IMR-90 (cell line): Measurements from ENCODE around the gene ASAP2. TPM values are rescaled to one million over a fixed set of nuclear protein-coding genes. Genes with fewer than 3 reads are reported as not detected.

Experiments
- ATAC-seq: fragments of 200-7000 bp; cut with Tn5 transposase; 2 replicates; pipeline ENCODE4 v1.9.1; 2020; ENCODE audit warnings: low read depth, mild to moderate bottlenecking, moderate library complexity
- BruUV-seq: library from RNA; stranded (reverse); fragments of 400-500 nt; replicated peaks from 2 replicates; lab custom pipeline; 2021; lab: Mats Ljungman, UMichigan
- CTCF ChIA-PET: fragments of 300-600 bp; formaldehyde crosslinking; extraction: SDS; loops from one replicate; lab custom pipeline; 2021; ENCODE audit warnings: antibody characterized with exemption; lab: Yijun Ruan, JAX
- POLR2A ChIA-PET: fragments of 300-600 bp; sonication (Branson Sonifier 250); formaldehyde crosslinking; loops from one replicate; lab custom pipeline; 2022; ENCODE audit warnings: antibody characterized with exemption; ENCODE audit not compliant: unreplicated experiment; lab: Charles Lee
- DNase-seq: peaks from one replicate; pipeline ENCODE4 v3.0.0; 2013
- H2AFZ ChIP-seq: replicated peaks from 2 replicates; pipeline ENCODE3; 2013; ENCODE audit warnings: low read length, mild to moderate bottlenecking; ENCODE audit not compliant: poor library complexity
- H2AK5ac ChIP-seq: 2 replicates; pipeline ENCODE4 v1.6.1; 2013; ENCODE audit warnings: low read depth, low read length, inconsistent platforms
- H2AK9ac ChIP-seq: replicated peaks from 2 replicates; pipeline ENCODE3; 2013; ENCODE audit warnings: mild to moderate bottlenecking, low read depth, low read length, moderate library complexity; ENCODE audit not compliant: poor library complexity
- H2BK120ac ChIP-seq: 2 replicates; pipeline ENCODE4 v1.6.1; 2013; ENCODE audit warnings: low read depth, low read length, inconsistent platforms
- H2BK15ac ChIP-seq: 3 replicates; pipeline ENCODE4 v1.6.1; 2013; ENCODE audit warnings: low read depth, low read length, inconsistent platforms
- H2BK20ac ChIP-seq: 2 replicates; pipeline ENCODE4 v1.6.1; 2013; ENCODE audit warnings: low read depth, mild to moderate bottlenecking, inconsistent platforms, low read length, moderate library complexity
- H2BK5ac ChIP-seq: 2 replicates; pipeline ENCODE4 v1.6.1; 2013; ENCODE audit warnings: mild to moderate bottlenecking, low read depth, low read length, inconsistent platforms; ENCODE audit not compliant: poor library complexity, severe bottlenecking
- H3K14ac ChIP-seq: replicated peaks from 2 replicates; pipeline ENCODE4 v1.6.1; 2013; ENCODE audit warnings: low read depth, low read length, inconsistent platforms
- H3K18ac ChIP-seq: 2 replicates; pipeline ENCODE4 v1.6.1; 2013; ENCODE audit warnings: low read depth, low read length, control low read depth
- H3K23ac ChIP-seq: 2 replicates; pipeline ENCODE4 v1.6.1; 2013; ENCODE audit warnings: low read depth, low read length, inconsistent platforms
- H3K27ac ChIP-seq: 2 replicates; pipeline ENCODE4 v1.5.1; 2013; ENCODE audit warnings: mild to moderate bottlenecking, control low read depth, low read length; ENCODE audit not compliant: insufficient read depth
- H3K27me3 ChIP-seq: 2 replicates; pipeline ENCODE4 v1.6.1; 2013; ENCODE audit warnings: low read length; ENCODE audit not compliant: control insufficient read depth, insufficient read depth
- H3K36me3 ChIP-seq: 2 replicates; pipeline ENCODE4 v1.6.1; 2013; ENCODE audit warnings: low read length, mixed read lengths; ENCODE audit not compliant: control insufficient read depth, insufficient read depth
- H3K4ac ChIP-seq: 2 replicates; pipeline ENCODE4 v1.6.1; 2013; ENCODE audit warnings: low read depth, low read length, inconsistent platforms
- H3K4me1 ChIP-seq: 2 replicates; pipeline ENCODE4 v1.6.1; 2013; ENCODE audit warnings: low read length, mixed read lengths; ENCODE audit not compliant: control insufficient read depth, insufficient read depth
- H3K4me2 ChIP-seq: 2 replicates; pipeline ENCODE4 v1.6.1; 2013; ENCODE audit warnings: low read depth, mild to moderate bottlenecking, control low read depth, low read length, moderate library complexity
- H3K4me3 ChIP-seq: 2 replicates; pipeline ENCODE4 v1.5.1; 2013; ENCODE audit warnings: low read depth, mild to moderate bottlenecking, control low read depth, low read length, moderate library complexity; ENCODE audit not compliant: insufficient read depth
- H3K56ac ChIP-seq: 2 replicates; pipeline ENCODE4 v1.6.1; 2013; ENCODE audit warnings: low read length, inconsistent platforms; ENCODE audit not compliant: insufficient read depth; ENCODE audit errors: extremely low read depth
- H3K79me1 ChIP-seq, 2 experiments: 2 replicates each; pipeline ENCODE4 v1.6.1; 2013; ENCODE audit warnings: low read length in 2 of 2, inconsistent platforms in 1 of 2, low read depth in 1 of 2
- H3K9ac ChIP-seq: 2 replicates; pipeline ENCODE4 v1.6.1; 2013; ENCODE audit warnings: low read depth, low read length, control low read depth
- H3K9me1 ChIP-seq: 2 replicates; pipeline ENCODE4 v1.6.1; 2013; ENCODE audit warnings: low read length, inconsistent platforms; ENCODE audit not compliant: insufficient read depth
- H3K9me3 ChIP-seq: 2 replicates; pipeline ENCODE4 v1.6.1; 2013; ENCODE audit warnings: low read length; ENCODE audit not compliant: control insufficient read depth, insufficient read depth
- H4K20me1 ChIP-seq: 2 replicates; pipeline ENCODE4 v1.6.1; 2013; ENCODE audit warnings: low read length, inconsistent platforms; ENCODE audit not compliant: insufficient read depth
- H4K5ac ChIP-seq: 2 replicates; pipeline ENCODE4 v1.6.1; 2013; ENCODE audit warnings: mild to moderate bottlenecking, low read depth, low read length, control low read depth
- H4K8ac ChIP-seq, 2 experiments: 2 replicates each; pipeline ENCODE4 v1.6.1; 2013; ENCODE audit warnings: low read depth in 2 of 2, low read length in 2 of 2, control low read depth in 1 of 2, inconsistent platforms in 1 of 2
- H4K91ac ChIP-seq: 2 replicates; pipeline ENCODE4 v1.6.1; 2013; ENCODE audit warnings: low read depth, low read length, inconsistent platforms; ENCODE audit not compliant: insufficient read depth
- BHLHE40 ChIP-seq: fragments of 150-350 bp; IDR thresholded peaks from 2 replicates; pipeline ENCODE4 v1.6.1; 2016; ENCODE audit warnings: mild to moderate bottlenecking, low read depth, low read length
- CEBPB ChIP-seq: IDR thresholded peaks from 2 replicates; pipeline ENCODE4 v1.6.1; 2012; ENCODE audit warnings: low read depth, low read length, improper control_type of control experiment
- CHD1 ChIP-seq: IDR thresholded peaks from 2 replicates; pipeline ENCODE4 v1.6.1; 2012; ENCODE audit warnings: low read depth, low read length, improper control_type of control experiment
- FOS ChIP-seq: fragments of 150-350 bp; IDR thresholded peaks from 2 replicates; pipeline ENCODE4 v1.6.1; 2016; ENCODE audit warnings: low read depth, low read length
- MAFK ChIP-seq: IDR thresholded peaks from 2 replicates; pipeline ENCODE4 v1.6.1; 2012; ENCODE audit warnings: low read depth, low read length, improper control_type of control experiment
- MAZ ChIP-seq: IDR thresholded peaks from 2 replicates; pipeline ENCODE4 v1.6.1; 2012; ENCODE audit warnings: low read depth, mild to moderate bottlenecking, low read length, improper control_type of control experiment, moderate library complexity, borderline replicate concordance
- MXI1 ChIP-seq: IDR thresholded peaks from 2 replicates; pipeline ENCODE4 v1.6.1; 2012; ENCODE audit warnings: low read depth, mild to moderate bottlenecking, low read length, moderate library complexity, borderline replicate concordance
- NFE2L2 ChIP-seq: fragments of 150-350 bp; IDR thresholded peaks from 2 replicates; pipeline ENCODE4 v1.6.1; 2016; ENCODE audit warnings: low read depth, mild to moderate bottlenecking, low read length
- POLR2A ChIP-seq: IDR thresholded peaks from 2 replicates; pipeline ENCODE4 v1.6.1; 2012; ENCODE audit warnings: mild to moderate bottlenecking, low read depth, low read length
- RAD21 ChIP-seq: IDR thresholded peaks from 2 replicates; pipeline ENCODE4 v1.6.1; 2012; ENCODE audit warnings: low read length, improper control_type of control experiment
- RCOR1 ChIP-seq: IDR thresholded peaks from 2 replicates; pipeline ENCODE4 v1.6.1; 2012; ENCODE audit warnings: mild to moderate bottlenecking, low read length, improper control_type of control experiment; ENCODE audit not compliant: insufficient replicate concordance
- RFX5 ChIP-seq: IDR thresholded peaks from 2 replicates; pipeline ENCODE4 v1.8.0; 2012; ENCODE audit warnings: low read depth, mild to moderate bottlenecking, low read length, moderate library complexity
- SMC3 ChIP-seq: fragments of 150-350 bp; IDR thresholded peaks from 2 replicates; pipeline ENCODE4 v1.6.1; 2016; ENCODE audit warnings: low read depth, mild to moderate bottlenecking, antibody characterized with exemption, low read length, moderate library complexity
- WGBS, 2 experiments: methylation state at CpG; one replicate each; pipeline versions ENCODE4 v1.1.5 to v1.1.7; 2013; ENCODE audit warnings: missing lambda C conversion rate in 2 of 2; ENCODE audit not compliant: insufficient read length in 1 of 2; ENCODE audit errors: extremely low coverage in 2 of 2; 5-methylcytosine and 5-hydroxymethylcytosine counted together
- dilution Hi-C: fragments of 300-500 bp; cut with HindIII; formaldehyde crosslinking; loops from one replicate; pipeline ENCODE4 v1.14.3; 2018; ENCODE audit warnings: low sequenced_read_pairs; ENCODE audit not compliant: unreplicated experiment
- in situ Hi-C: fragments of 300-500 bp; cut with MboI; formaldehyde crosslinking; loops from 3 replicates; pipeline ENCODE4 v1.14.3; 2019; ENCODE audit warnings: low sequenced_read_pairs, inconsistent platforms, mixed read lengths
- intact Hi-C: fragments of 100-400 bp; cut with micrococcal nuclease; formaldehyde crosslinking; loops from 2 replicates; pipeline ENCODE4 v1.10.0; 2022
- polyA plus RNA-seq, 3 experiments: library from polyadenylated mRNA; depleted of rRNA; stranded (reverse); fragments of >200 nt; gene quantifications; 2 replicates each; pipeline ENCODE4 v1.2.3, GENCODE V29; 2012; ENCODE audit warnings: low replicate concordance in 1 of 3
- total RNA-seq: library from RNA; depleted of rRNA; stranded (reverse); fragments of >200 nt; gene quantifications from 2 replicates; pipeline ENCODE4 v1.2.3, GENCODE V29; 2012
- TF ChIP-seq, protein P1 (sequence below): fragments of 150-350 bp; IDR thresholded peaks from 2 replicates; pipeline ENCODE4 v1.6.1; 2016; ENCODE audit warnings: low read depth, mild to moderate bottlenecking, low read length, moderate library complexity, borderline replicate concordance
- TF ChIP-seq, protein P2 (sequence below): fragments of 150-350 bp; IDR thresholded peaks from 2 replicates; pipeline ENCODE4 v1.6.1; 2017; ENCODE audit warnings: mild to moderate bottlenecking, antibody characterized with exemption, low read length, low read depth
- TF ChIP-seq, protein P3 (sequence below): conservative IDR thresholded peaks from 2 replicates; pipeline ENCODE4 v1.5.1; 2012; ENCODE audit warnings: mild to moderate bottlenecking, low read depth, low read length, improper control_type of control experiment

Gene ASAP2
- total and polyA plus RNA-seq, 2 of the 4 experiments (the other 2 are of a cell fraction) = 19.7 to 28.1 TPM

DNA sequence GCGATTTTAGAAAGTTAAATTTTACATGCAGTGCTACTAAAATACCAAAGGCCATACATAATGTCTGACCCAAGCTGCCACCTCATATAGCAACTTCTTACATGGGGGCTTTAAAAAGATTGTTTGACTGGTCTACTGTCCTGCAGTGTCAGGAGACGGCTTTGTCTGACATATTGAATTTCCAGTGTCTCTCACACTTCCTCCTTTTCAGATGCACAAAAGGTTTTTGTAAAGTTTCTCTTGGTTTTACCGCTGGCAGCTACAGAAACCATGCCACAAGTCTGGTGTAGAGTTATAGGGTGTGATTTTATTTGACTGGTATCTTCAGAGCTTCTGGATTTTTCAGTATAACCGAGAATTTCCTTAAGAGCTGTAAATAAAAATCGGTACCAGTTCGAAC is 1.1 kb upstream of the ASAP2 start:
- H2BK5ac ChIP-seq = no peak overlapping the region
- ChIA-PET POLR2A (no interaction called here), CTCF (interaction anchor here (0.6 to 1.4 kb wide), 5 partner anchors 13 to 166 kb away, joined by 3 to 5 read pairs (median 3); no protein-coding TSS in a partner anchor)
- no peak overlapping the region for H3K56ac ChIP-seq
- H4K5ac ChIP-seq = peak overlapping the region; percentile 76
- BruUV-seq = no TSS peak
- H2AFZ ChIP-seq = peak overlapping the region; percentile 95
- in situ Hi-C loops = loop anchor here (10.0 kb wide), 1 partner anchor 129 kb away; no protein-coding TSS in a partner anchor
- intact Hi-C loops = loop anchor here (5.0 kb wide), 3 partner anchors 82 to 217 kb away; partner anchors contain the start of genes CPSF3 and ITGB1BP1
- peaks cover 4% of the 10 kb centered on the region; the same call in 1 of the 2 replicates for H3K9me1 ChIP-seq
- H3K18ac ChIP-seq = no peak overlapping the region; the same call in 1 of the 2 replicates
- H2BK20ac ChIP-seq = no peak overlapping the region
- no peak overlapping the region for H3K4me3 ChIP-seq
- H2BK120ac ChIP-seq = peak overlapping the region; percentile 68
- H3K79me1 ChIP-seq = peaks cover 0 to 23% of the 10 kb centered on the region in 2 experiments; a peak in 2 of 4 replicates
- peaks cover 12% of the 10 kb centered on the region for H3K4me1 ChIP-seq
- 80% methylated on average over 1 of the region's 6 CpGs; no CpG with 5 or more reads in 1 of the 2 experiments for WGBS, 2 experiments
- peak overlapping the region; percentile 46 to 57; a peak in 3 of 4 replicates for H4K8ac ChIP-seq
- no peak overlapping the region for H2BK15ac ChIP-seq
- H3K36me3 ChIP-seq = no peaks in the 10 kb centered on the region
- H3K23ac ChIP-seq = peak overlapping the region; percentile 74
- peak overlapping the region; percentile 67 for H3K9ac ChIP-seq
- DNase-seq (no peak), ATAC-seq (no peak)
- H2AK5ac ChIP-seq = peak overlapping the region; percentile 74; the same call in 1 of the 2 replicates
- peak overlapping the region; percentile 52; the same call in 1 of the 2 replicates for H3K27ac ChIP-seq
- H2AK9ac ChIP-seq = no peak overlapping the region
- no peaks in the 10 kb centered on the region for H3K27me3 ChIP-seq
- H4K91ac ChIP-seq = peak overlapping the region; percentile 53; the same call in 1 of the 2 replicates
- peak overlapping the region; percentile 54 for H3K4me2 ChIP-seq
- H3K14ac ChIP-seq = peak overlapping the region; percentile 91
- dilution Hi-C loops = no loop called here
- peaks cover 22% of the 10 kb centered on the region; the same call in 1 of the 2 replicates for H4K20me1 ChIP-seq
- TF ChIP-seq RCOR1 = no peak
- no peak for TF ChIP-seq MXI1
- TF ChIP-seq, protein P1, sequence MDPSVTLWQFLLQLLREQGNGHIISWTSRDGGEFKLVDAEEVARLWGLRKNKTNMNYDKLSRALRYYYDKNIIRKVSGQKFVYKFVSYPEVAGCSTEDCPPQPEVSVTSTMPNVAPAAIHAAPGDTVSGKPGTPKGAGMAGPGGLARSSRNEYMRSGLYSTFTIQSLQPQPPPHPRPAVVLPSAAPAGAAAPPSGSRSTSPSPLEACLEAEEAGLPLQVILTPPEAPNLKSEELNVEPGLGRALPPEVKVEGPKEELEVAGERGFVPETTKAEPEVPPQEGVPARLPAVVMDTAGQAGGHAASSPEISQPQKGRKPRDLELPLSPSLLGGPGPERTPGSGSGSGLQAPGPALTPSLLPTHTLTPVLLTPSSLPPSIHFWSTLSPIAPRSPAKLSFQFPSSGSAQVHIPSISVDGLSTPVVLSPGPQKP = no peak
- TF ChIP-seq CEBPB = no peak
- no peak for TF ChIP-seq RFX5
- no peak for TF ChIP-seq SMC3
- TF ChIP-seq, protein P2, sequence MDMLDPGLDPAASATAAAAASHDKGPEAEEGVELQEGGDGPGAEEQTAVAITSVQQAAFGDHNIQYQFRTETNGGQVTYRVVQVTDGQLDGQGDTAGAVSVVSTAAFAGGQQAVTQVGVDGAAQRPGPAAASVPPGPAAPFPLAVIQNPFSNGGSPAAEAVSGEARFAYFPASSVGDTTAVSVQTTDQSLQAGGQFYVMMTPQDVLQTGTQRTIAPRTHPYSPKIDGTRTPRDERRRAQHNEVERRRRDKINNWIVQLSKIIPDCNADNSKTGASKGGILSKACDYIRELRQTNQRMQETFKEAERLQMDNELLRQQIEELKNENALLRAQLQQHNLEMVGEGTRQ = no peak
- no peak for TF ChIP-seq POLR2A
- TF ChIP-seq RAD21 = no peak
- TF ChIP-seq MAFK = no peak
- TF ChIP-seq MAZ = no peak
- TF ChIP-seq BHLHE40 = no peak
- TF ChIP-seq NFE2L2 = no peak
- TF ChIP-seq CHD1 = no peak
- TF ChIP-seq, protein P3, sequence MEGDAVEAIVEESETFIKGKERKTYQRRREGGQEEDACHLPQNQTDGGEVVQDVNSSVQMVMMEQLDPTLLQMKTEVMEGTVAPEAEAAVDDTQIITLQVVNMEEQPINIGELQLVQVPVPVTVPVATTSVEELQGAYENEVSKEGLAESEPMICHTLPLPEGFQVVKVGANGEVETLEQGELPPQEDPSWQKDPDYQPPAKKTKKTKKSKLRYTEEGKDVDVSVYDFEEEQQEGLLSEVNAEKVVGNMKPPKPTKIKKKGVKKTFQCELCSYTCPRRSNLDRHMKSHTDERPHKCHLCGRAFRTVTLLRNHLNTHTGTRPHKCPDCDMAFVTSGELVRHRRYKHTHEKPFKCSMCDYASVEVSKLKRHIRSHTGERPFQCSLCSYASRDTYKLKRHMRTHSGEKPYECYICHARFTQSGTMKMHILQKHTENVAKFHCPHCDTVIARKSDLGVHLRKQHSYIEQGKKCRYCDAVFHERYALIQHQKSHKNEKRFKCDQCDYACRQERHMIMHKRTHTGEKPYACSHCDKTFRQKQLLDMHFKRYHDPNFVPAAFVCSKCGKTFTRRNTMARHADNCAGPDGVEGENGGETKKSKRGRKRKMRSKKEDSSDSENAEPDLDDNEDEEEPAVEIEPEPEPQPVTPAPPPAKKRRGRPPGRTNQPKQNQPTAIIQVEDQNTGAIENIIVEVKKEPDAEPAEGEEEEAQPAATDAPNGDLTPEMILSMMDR = no peak
- TF ChIP-seq FOS = no peak
- peak overlapping the region; percentile 87 for H3K4ac ChIP-seq
- no peaks in the 10 kb centered on the region for H3K9me3 ChIP-seq
